Astrocyte of the cerebellum (primary cell): ENCODE data around the gene FSTL4.

Experiments used
- DNase-seq: peaks from one replicate; pipeline ENCODE4 v3.0.0-alpha.2; 2011; ENCODE audit warnings: low read depth
- H3K4me3 ChIP-seq: 2 replicates; pipeline ENCODE4 v1.5.1; 2011; ENCODE audit warnings: mild to moderate bottlenecking, low read depth, low read length, moderate library complexity
- in situ Hi-C: cut with HindIII; loops from 2 replicates; pipeline ENCODE4 v1.10.0; 2017; ENCODE audit warnings: low sequenced_read_pairs
- TF ChIP-seq, protein P1 (sequence below): IDR thresholded peaks from 2 replicates; pipeline ENCODE4 v1.5.1; 2012; ENCODE audit warnings: low read length, low read depth, moderate library complexity, mild to moderate bottlenecking; ENCODE audit errors: missing control alignments

FSTL4 gene

GRCh38 chr5:133294380-133294779 lies 318.0 kb downstream of the FSTL4 start:
- TF ChIP-seq, protein P1, sequence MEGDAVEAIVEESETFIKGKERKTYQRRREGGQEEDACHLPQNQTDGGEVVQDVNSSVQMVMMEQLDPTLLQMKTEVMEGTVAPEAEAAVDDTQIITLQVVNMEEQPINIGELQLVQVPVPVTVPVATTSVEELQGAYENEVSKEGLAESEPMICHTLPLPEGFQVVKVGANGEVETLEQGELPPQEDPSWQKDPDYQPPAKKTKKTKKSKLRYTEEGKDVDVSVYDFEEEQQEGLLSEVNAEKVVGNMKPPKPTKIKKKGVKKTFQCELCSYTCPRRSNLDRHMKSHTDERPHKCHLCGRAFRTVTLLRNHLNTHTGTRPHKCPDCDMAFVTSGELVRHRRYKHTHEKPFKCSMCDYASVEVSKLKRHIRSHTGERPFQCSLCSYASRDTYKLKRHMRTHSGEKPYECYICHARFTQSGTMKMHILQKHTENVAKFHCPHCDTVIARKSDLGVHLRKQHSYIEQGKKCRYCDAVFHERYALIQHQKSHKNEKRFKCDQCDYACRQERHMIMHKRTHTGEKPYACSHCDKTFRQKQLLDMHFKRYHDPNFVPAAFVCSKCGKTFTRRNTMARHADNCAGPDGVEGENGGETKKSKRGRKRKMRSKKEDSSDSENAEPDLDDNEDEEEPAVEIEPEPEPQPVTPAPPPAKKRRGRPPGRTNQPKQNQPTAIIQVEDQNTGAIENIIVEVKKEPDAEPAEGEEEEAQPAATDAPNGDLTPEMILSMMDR: no peak
- in situ Hi-C loops: no loop called here
- DNase-seq: no peak
- no peak overlapping the region for H3K4me3 ChIP-seq

DNA sequence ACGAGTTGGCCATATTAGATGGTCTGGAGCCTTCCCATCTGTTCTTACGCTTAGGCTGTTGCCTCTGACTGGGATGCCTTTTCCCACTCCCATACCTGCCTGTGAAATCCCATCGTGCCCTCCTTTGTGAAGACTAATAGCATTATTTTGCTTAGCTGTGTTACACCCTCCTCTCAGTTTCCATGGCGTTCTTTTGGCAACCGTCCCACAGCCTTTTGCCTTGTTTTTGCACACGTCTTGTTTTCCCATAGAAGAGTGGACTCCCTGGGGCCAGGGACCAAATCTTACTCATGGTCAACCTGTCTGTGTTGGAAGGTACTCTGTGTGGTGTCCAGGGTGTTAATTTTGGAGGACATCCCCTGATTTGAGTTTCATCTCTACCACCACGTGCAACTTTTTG lies 318.4 kb downstream of the FSTL4 start:
- DNase-seq: no peak
- H3K4me3 ChIP-seq: no peak overlapping the region
- in situ Hi-C loops: no loop called here
- TF ChIP-seq, protein P1: no peak

DNA sequence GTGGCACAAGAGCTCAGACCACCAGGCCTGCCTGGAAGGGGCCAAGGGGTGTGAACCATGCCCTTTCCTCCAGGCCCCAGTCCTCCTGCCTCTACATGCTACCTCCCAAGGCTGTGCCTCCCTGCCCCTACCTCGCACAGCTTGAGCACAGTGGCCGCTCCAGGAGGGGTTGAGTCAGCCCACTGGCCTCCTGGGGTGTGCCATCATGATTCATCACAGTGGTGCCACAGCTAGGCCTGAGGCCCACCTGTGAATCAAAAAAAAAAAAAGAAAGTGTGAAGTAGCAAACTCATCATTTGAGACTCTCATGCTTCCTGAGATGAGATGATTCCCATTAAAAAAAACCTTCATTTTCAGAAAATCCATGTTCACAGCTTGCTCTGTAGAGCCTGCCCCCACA lies 320.0 kb downstream of the FSTL4 start:
- H3K4me3 ChIP-seq: no peak overlapping the region
- TF ChIP-seq, protein P1: no peak
- in situ Hi-C loops: no loop called here
- DNase-seq: no peak

GRCh38 chr5:133291524-133291923 lies 320.8 kb downstream of the FSTL4 start:
- no peak overlapping the region for H3K4me3 ChIP-seq
- no peak for DNase-seq
- in situ Hi-C loops: no loop called here
- TF ChIP-seq, protein P1: no peak

GRCh38 chr5:133290669-133291240 lies 321.6 kb downstream of the FSTL4 start:
- TF ChIP-seq, protein P1: no peak
- DNase-seq: no peak
- in situ Hi-C loops: no loop called here
- no peak overlapping the region for H3K4me3 ChIP-seq

GRCh38 chr5:133289686-133290367 lies 322.5 kb downstream of the FSTL4 start:
- H3K4me3 ChIP-seq: no peak overlapping the region
- in situ Hi-C loops: no loop called here
- DNase-seq: no peak
- TF ChIP-seq, protein P1: no peak
